HG02973 (cell line): ENCODE measurements around the gene NLRC5.
A peak's percentile ranks its signal among the peaks of the same experiment; 100 is the strongest.

ENCODE experiments used
- ATAC-seq: cut with Tn5 transposase; IDR thresholded peaks from one replicate; pipeline ENCODE4 v1.9.1; 2021; ENCODE audit warnings: moderate library complexity; ENCODE audit not compliant: unreplicated experiment

The NLRC5 gene

DNA sequence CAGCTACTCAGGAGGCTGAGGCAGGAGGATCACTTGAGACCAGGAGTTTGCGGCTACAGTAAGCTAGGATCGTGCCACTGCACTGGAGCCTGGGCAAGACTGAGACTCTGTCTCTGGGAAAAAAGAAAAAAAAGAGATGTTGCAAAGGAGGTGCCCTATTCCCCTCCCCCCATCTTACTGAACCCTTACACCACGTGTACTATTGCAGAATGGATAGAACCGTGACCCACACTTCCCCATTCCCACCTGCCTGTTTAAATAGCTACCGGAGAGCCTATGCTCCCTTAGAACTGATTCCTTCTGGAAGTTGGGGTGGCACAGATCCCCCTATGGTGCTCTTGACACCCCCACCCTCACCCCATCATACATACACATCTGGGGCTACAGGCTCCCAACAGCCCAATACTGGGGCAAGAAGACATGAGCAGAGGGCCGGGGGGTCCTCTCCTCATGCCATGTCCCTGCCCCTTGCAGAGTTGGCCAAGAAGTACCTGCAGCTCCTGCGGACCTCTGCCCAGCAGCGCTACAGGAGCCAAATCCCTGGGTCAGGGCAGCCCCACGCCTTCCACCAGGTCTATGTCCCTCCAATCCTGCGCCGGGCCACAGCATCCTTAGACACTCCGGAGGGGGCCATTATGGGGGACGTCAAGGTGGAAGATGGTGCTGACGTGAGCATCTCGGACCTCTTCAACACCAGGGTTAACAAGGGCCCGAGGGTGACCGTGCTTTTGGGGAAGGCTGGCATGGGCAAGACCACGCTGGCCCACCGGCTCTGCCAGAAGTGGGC lies 35.7 kb downstream of the NLRC5 start:
- ATAC-seq, result no peak

GRCh38 chr16:57025941-57026777 lies 36.8 kb downstream of the NLRC5 start:
- no peak for ATAC-seq

DNA sequence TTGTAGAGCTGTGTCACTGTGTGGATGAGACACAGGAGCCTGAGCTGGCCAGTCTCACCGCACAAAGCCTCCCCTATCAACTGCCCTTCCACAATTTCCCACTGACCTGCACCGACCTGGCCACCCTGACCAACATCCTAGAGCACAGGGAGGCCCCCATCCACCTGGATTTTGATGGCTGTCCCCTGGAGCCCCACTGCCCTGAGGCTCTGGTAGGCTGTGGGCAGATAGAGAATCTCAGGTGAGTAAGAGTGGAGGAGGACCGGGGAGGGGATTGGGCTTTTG lies 37.4 kb downstream of the NLRC5 start:
- ATAC-seq, result no peak

DNA sequence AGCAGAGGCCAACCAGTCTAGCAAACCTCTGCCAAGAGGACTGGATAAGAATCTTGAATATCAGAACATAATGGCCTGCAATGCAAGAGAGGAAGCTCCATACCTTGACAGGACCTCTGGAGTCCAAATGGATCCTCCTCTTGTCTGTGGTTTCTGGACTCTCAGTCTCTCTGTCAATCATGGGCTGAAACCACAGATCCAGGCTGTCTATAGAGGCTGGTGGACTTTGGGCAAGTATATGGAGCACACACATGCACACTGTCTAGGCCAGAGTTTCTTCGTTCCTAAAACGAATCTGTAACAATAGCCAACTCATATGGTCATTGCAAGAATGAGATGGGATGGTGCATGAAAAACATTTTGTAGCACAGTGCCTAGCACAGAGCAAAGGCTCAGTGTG lies 37.7 kb downstream of the NLRC5 start:
- ATAC-seq, result no peak

DNA sequence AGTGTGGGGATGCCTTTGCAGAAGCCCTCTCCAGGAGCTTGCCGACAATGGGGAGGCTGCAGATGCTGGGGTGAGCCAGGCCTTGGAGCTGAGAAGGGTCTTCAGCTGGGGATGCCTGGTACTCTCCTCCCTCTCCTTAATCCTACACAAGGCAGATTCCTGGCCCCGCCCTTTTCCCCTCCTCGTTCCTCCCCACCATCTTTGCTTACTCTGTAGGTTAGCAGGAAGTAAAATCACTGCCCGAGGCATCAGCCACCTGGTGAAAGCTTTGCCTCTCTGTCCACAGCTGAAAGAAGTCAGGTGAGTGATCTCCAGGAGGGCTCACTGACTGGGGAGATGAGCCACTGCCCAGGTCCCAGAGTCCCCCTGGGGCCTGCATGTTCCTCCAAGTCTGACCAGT lies 38.7 kb downstream of the NLRC5 start:
- ATAC-seq, result no peak

DNA sequence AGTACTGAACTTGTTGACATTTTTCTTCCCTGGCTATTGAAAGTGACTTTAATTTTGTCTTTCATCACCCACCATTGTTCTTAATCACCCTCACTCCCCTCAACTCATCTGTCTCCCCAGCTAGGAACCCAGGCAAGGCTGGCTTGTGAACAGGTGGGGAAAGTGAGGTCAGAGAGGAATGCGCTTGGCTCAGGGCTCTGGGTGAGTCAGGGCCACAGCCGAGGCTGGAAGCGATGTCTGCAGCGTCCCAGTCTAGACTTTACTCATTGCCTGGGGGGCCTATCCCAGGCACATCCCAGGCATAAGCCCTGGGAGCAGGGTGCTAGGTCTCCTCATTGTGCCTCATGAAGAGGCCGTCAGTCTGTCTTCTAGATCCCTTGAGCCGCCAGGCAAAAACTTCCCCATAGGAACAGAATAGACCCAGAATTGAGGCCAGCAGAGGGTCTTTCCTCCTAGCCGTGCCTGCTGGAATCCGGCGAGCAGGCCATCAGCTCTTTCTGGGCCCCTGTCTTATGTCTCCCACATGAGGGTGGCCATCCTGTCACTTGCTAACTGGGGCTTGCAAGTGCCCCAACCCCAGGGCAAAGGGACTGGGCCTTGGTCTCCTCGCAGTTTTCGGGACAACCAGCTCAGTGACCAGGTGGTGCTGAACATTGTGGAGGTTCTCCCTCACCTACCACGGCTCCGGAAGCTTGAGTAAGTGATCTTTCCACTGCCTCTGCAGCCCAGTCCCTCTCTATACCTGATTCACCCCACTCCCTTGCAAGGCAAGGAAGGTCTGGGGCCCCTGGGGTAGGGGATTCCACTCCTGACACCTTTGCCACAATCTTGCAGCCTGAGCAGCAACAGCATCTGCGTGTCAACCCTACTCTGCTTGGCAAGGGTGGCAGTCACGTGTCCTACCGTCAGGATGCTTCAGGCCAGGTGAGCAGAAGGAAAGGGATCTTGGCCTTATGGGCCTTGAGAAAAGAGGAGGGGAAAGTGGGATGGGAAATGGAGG lies 40.1 kb downstream of the NLRC5 start:
- no peak for ATAC-seq

DNA sequence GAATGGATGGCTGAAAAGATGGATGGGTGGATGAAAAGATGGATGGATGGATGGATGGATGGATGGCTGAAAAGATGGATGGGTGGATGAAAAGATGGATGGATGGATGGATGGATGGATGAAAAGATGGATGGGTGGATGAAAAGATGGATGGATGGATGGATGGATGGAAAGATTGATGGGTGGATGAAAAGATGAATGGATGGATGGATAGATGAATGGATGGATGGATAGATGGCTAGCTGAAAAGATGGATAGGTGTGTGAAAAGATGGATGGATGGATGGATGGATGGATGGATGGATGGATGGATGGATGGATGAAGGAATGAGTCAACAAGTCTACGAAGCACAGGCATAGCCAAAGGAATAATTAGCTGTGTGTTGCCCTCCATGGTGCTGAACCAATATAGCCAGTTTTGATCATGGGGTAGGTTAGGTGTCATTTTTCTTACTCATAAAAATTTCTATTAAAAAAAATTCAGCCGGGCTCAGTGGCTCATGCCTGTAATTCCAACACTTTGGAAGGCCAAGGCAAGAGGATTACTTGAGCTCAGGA lies 41.1 kb downstream of the NLRC5 start:
- ATAC-seq, result no peak

GRCh38 chr16:57031156-57031555 lies 41.8 kb downstream of the NLRC5 start:
- ATAC-seq, result no peak

- ATAC-seq, result no peak
These were observed 43.0 kb downstream of the NLRC5 start for GRCh38 chr16:57032346-57032745.

DNA sequence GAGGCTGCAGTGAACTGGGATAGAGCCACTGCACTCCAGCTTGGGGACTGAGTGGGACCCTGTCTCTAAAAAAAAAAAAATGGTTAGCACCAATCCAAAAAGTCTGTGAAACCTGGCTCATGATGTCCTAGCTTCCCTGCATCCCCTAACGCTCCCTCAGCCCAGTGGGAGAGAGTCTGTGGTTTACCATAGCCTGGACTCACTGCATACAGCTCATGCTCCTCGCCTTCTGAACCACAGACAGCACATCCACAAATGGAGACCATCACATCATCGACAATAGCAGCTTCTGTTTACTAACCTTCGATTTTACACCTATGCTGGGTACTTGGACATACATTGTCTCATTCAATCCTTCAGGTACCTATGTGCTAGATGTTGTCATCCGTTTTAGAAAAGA lies 43.6 kb downstream of the NLRC5 start:
- ATAC-seq, result no peak

- ATAC-seq, result no peak
These were observed 47.0 kb downstream of the NLRC5 start for GRCh38 chr16:57036315-57036714.

DNA sequence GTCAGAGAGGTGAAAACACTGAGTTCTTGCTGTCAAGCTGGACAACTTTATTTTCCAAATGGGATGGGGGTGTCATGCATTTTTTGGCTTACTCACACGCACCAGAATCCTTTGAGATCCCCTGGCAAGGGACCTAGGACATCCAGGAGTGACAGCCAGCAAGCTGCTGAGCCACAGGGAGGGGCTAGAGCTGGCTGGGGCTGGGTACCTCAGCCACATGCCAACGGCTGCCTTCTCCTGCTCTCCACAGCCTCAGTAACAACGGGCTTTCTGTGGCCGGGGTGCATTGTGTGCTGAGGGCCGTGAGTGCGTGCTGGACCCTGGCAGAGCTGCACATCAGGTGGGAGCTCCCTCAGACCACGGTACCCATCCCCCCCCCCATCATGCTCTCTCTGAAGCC lies 47.6 kb downstream of the NLRC5 start:
- no peak for ATAC-seq

GRCh38 chr16:57038166-57038565 lies 48.8 kb downstream of the NLRC5 start:
- no peak for ATAC-seq

DNA sequence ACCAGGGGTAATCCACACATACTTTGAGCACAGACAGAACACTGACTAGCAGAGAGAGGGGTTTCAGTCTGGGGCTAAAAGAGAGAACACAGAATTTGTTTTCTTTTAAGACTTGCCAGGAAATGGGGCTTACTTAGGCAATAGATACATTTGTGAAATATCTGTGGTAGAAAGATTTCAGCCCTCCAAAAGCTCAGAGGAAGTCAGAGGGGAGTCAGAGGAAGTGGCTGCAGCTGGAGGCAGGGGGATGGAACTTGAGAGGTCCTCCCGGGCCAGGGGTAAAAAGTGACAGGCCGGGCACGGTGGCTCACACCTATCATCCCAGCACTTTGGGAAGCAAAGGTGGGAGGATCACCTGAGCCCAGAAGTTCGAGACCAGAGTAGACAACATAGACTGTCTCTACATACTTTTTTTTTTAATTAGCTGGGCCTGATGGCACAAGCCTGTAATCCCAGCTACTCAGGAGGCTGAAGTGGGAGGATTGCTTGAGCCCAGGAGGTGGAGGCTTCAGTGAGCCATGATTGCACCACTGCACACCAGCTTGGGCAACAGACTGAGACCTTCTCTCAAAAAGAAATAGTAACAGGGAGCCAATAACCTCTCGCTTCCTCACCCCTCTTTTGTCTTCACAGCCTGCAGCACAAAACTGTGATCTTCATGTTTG lies 49.9 kb downstream of the NLRC5 start:
- no peak for ATAC-seq

DNA sequence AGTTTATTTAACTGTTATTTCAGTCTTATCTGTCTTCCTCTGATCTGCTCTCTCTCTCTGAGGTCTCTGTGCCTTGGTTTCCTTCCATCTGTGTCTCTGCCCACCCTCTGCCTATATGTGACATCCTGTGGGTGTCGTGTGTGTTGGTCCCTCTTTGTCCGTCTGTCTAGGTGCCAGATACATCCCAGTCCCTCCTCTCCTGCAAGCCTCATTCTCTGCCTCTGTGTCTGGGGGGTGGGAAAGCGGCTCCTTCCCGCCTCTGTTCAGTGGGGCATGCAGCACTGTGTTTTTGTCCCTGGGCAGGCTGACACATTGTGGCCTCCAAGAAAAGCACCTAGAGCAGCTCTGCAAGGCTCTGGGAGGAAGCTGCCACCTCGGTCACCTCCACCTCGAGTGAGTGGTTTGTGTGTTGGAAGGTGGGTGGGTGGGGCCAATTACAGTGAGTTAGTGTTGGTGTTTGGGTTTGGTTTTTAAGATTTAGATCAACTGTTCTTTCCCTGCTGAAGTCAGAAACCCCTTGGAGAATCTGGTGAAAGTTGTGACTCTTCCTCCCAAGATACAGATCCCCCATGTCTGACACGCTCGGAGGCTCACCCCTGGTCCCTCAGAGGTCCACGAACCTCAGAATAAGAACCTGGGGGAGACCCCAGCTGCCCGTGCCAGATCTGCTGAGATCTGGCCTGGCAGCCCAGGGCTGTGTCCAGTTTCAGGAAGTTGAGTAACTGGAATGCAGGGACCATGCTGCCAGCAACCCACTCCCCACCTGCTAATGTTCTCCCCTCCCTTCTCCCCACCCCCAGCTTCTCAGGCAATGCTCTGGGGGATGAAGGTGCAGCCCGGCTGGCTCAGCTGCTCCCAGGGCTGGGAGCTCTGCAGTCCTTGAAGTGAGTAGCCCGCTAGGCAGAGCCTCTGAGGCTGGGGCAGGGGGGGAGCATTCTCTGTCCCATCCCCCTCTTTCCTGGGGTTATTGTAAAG lies 52.1 kb downstream of the NLRC5 start:
- peak; percentile 31 for ATAC-seq

DNA sequence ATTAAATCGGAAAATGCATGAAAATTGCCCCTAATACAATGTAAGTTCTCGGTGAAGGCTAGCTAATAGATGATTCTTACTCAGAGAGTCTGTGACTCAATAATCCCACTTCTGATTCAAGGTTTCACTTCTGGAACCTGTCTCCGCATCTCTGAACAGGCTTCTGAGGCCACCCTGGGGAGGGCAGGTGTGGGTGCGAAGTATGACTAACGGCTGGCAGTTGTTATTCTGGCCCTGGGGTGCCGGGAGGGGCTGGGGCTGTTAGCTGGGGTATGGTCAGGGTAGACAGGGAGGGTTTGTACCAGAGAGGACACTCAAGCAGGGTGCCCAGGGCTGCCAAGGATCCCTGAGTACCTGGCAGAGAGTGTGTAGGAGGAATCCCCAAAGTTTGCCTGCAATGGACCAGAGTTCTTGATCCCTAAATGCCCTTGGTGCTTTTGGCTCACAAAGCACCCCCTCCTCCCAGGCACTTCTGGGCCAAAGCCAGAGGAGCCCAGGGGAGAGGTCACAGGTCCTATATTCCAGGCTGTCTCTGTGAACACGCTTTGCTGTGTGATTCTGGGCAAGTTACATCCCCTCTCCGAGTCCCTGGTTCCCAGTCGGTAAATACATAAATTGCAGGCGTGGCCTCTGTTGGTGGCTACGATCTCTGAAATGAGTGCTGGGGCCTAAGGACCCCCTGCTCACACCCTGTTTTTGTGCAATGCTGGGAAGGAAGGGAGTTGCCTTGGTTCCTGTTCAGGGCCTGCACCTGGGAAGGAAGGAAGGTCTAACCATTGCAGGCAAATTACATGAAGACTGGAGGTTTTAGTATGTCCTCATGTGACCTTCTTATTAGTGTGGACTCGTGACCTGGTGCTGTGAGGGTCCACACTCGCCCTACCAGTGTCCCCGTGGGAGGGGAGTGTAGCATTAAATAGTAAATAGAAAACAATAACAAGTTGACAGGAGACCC lies 53.1 kb downstream of the NLRC5 start:
- peak; percentile 66 for ATAC-seq

- no peak for ATAC-seq
These were observed 53.9 kb downstream of the NLRC5 start for GRCh38 chr16:57043248-57043647.
